GM10266 (cell line): ENCODE measurements around the gene PRCP.
"Not testable (repeated sequence)": the region's sequence is repeated elsewhere in the genome, so short reads cannot be mapped to it uniquely, and the experiment has no call there.

Experiments
- DNase-seq: peaks from one replicate; pipeline ENCODE4 v3.0.0; 2012; ENCODE audit errors: extremely low spot score
- TF ChIP-seq, protein P1 (sequence below): IDR thresholded peaks from 2 replicates; pipeline ENCODE4 v1.5.1; 2012; ENCODE audit warnings: mild to moderate bottlenecking, low read depth; ENCODE audit not compliant: control insufficient read depth, insufficient read depth; ENCODE audit errors: missing control alignments

Gene PRCP

DNA sequence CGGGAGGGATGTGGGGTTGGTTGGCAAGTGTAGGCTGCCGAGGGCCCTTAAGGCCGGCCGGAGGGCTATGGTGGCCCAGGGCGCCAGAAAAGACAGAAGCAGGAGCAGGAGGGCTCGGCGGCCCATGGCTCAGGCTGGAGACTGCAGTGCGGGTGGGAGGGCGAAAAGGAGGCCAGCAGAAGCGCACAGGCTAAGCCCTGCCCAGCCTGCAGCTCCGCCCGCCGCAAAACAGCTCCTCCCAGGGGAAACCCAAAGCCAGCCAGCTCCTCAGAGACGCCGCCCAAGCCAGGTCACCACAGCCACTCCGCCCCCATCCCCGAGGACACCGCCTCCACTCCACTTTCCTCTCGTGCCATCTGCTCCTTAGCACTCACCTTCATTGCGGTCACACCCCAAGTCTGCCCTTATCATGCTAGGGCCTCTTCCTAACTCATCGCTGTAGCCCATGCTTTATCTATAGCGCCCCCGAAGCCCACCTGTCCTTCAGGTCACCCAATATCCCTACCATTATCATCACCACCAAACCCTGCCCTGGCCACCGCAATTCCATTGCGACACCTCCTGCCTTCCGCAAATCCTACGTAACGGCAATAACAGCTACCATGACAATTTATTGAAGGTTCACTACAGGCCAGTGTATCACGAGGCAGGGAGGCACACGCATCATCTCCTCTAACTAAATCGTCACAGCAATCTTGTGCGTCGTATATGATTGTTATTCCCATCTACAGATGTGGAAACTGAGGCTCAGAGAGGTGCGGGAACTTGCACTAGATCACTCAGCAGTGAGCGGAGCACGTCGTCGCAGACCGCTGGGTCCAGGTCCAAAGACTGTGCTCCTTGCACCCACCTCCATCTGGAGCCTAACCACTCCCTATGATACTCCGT is at the start of gene PRCP:
Gene PRCP, minus strand, starts transcription at position 154 of the 888 bp plus-strand sequence. Its CDS starts 28 bp downstream, at position 126.
- TF ChIP-seq, protein P1, sequence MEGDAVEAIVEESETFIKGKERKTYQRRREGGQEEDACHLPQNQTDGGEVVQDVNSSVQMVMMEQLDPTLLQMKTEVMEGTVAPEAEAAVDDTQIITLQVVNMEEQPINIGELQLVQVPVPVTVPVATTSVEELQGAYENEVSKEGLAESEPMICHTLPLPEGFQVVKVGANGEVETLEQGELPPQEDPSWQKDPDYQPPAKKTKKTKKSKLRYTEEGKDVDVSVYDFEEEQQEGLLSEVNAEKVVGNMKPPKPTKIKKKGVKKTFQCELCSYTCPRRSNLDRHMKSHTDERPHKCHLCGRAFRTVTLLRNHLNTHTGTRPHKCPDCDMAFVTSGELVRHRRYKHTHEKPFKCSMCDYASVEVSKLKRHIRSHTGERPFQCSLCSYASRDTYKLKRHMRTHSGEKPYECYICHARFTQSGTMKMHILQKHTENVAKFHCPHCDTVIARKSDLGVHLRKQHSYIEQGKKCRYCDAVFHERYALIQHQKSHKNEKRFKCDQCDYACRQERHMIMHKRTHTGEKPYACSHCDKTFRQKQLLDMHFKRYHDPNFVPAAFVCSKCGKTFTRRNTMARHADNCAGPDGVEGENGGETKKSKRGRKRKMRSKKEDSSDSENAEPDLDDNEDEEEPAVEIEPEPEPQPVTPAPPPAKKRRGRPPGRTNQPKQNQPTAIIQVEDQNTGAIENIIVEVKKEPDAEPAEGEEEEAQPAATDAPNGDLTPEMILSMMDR, result no peak
- DNase-seq, result peak; percentile 85

DNA sequence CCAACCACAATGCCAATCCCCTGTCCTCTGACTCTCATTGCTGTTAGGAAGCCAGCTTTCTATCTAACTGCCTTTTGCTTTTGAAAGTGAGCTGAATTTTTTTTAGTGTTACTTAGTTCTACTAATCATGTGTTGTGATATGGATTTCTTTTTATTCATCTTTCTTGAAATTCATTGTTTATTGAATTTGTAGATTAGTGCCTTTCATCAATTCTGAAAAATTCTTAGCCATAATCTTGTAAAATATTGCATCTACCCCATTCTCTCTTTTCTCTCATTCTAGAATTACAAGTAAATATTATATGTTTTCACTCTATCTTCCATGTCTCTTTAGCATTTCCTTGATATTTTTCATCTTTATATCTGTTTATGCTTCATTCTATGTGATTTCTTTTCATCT is 49.1 kb upstream of the PRCP start:
- TF ChIP-seq, protein P1, result no peak

DNA sequence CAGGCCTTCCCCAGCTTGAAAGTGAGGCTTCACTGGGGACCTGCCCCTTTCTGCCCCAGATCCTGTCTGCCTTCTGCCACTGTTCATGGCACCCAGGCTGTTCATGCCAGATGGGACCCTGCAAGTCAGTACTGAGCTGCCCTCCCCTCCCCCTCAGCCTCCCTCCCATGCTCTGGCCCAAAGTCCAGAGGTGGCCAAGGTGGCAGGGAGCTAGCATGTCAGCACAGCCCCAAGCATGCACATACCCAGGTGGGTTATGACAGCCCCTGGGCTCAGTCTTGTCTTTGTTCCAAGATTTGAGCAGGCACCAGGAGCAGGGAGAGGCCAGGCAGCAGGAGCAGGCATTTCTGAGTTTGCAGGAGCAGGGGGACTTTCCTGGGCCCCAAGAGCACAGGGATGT is 45.5 kb upstream of the PRCP start:
- TF ChIP-seq, protein P1, result no peak
- no peak for DNase-seq

More for the DNA sequence above, 49.1 kb upstream of the PRCP start:
- DNase-seq, result no peak

DNA sequence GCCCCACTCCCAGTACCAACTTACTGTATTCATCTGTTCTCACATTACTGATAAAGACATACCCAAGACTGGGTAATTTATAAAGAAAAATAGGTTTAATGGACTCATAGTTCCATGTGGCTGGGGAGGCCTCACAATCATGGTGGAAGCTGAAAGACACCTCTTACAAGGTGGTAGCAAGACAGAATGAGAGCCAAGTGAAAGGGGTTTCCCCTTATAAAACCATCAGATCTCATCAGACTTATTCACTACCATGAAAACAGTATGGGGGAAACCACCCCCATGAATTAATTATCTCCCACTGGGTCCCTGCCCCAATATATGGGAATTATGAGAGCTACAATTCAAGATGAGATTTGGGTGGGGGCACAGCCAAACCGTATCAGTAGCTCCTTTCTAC is 44.8 kb upstream of the PRCP start:
- not testable (repeated sequence) for DNase-seq

DNA sequence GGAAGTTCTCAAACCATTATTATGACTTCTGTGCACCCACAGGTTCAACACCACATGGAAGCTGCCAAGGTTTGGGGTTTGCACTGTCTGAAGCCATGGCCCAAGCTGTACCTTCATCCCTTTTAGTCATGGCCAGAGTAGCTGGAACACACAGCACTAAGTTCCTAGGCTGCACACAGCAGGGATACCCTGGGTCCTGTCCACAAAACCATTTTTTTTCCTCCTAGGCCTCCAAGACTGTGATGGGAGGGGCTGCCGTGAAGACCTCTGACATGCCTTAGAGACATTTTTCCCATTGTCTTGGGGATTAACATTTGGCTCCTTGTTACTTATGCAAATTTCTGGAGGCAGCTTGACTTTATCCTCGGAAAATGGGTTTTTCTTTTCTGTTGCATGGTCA is 44.0 kb upstream of the PRCP start:
- no peak for DNase-seq
- TF ChIP-seq, protein P1, result no peak

DNA sequence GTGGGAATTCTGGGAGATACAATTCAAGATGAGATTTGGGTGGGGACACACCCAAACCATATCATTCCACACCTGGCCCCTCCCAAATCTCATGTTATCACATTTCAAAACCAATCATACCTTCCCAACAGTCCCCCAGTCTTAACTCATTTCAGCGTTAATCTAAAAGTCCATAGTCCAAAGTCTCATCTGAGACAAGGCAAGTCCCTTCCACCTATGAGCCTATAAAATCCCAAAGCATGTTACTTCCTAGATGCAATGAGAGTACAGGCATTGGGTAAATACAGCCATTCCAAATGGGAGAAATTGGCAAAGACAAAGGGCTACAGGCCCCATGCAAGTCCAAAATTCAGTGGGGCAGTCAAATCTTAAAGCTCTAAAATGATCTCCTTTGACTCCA is 43.2 kb upstream of the PRCP start:
- DNase-seq, result not testable (repeated sequence)

DNA sequence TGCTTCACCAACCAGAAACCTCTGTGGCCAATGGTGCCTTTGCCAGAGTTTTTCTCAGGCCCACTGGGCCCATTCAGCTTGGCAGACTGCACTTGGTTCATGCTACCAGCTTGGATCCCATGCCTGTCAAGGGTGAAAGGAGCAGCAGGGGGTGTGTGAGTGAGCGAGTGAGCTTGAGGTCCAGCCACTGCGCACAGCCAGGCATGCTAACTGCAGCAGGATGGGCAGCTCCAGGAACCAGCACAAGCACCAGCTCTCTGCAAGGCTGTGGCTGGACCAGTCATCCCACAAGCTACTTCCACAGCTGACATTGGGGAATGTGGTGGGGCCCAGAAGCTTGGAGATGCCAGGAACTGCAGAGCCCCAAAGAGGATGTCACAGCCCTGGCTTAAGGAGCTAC is 42.1 kb upstream of the PRCP start:
- TF ChIP-seq, protein P1, result no peak
- no peak for DNase-seq

DNA sequence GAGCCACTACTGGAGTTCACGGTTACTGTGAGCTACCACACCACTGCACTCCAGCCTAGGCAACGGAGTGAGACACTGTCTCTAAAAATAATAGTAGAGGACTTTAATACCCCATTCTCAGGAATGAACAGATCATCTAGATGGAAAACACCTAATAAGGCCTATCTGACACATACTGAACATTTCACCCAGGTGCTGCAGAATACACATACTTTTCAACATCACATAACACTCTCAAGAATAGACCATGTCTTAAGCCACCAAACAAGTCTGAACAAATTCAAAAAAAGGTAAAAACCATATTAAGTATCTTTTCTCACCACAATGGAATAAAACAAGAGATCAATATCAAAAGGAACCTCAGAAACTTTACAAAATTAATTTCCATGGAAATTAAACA is 39.2 kb upstream of the PRCP start:
- DNase-seq, result no peak
- TF ChIP-seq, protein P1, result no peak
